B cell (primary cell): ENCODE measurements around the gene PLPPR3. TPM values are rescaled to one million over a fixed set of nuclear protein-coding genes. Genes with fewer than 3 reads are reported as not detected.

Experiments used
- ATAC-seq: fragments of 200-7000 bp; cut with Tn5 transposase; one replicate; pipeline ENCODE4 v1.10.0; 2021; ENCODE audit warnings: low read depth, mild to moderate bottlenecking, moderate number of reproducible peaks, moderate library complexity
- CTCF ChIA-PET: fragments of 350-600 bp; sonication (Branson Sonifier 250); formaldehyde crosslinking; loops from one replicate; lab custom pipeline; 2021; ENCODE audit warnings: antibody characterized with exemption, inconsistent platforms; lab: Charles Lee
- POLR2A ChIA-PET: fragments of 350-600 bp; sonication (Branson Sonifier 250); formaldehyde crosslinking; loops from one replicate; lab custom pipeline; 2021; ENCODE audit warnings: antibody characterized with exemption; lab: Charles Lee
- DNase-seq: peaks from one replicate; pipeline ENCODE4 v3.0.0; 2013
- H2AFZ ChIP-seq: 2 replicates; pipeline ENCODE4 v1.6.1; 2012; ENCODE audit warnings: mild to moderate bottlenecking, low read depth, low read length; ENCODE audit not compliant: insufficient read depth, poor library complexity, severe bottlenecking
- H3K27ac ChIP-seq, 2 donors: 1 replicate in 1 of 2; 2 replicates in 1 of 2; pipeline ENCODE4 v1.5.1; 2012 to 2013; ENCODE audit warnings: low read length in 2 of 2, mild to moderate bottlenecking in 2 of 2, moderate library complexity in 1 of 2
- H3K27me3 ChIP-seq, 4 experiments: fragments of 200-600 bp in 1 of 4; sonication (generic) in 1 of 4; replicated peaks in 1 of 4; 1 replicate in 2 of 4; 2 replicates in 2 of 4; pipeline versions ENCODE4 v1.6.1 to v1.7.0; 2013 to 2016; ENCODE audit warnings: low read length in 3 of 4, mild to moderate bottlenecking in 2 of 4, mixed read lengths in 1 of 4, moderate library complexity in 1 of 4; ENCODE audit not compliant: insufficient read depth in 4 of 4, control insufficient read depth in 3 of 4; ENCODE audit errors: control extremely low read depth in 1 of 4
- H3K36me3 ChIP-seq, 2 experiments: replicated peaks in 1 of 2; 1 replicate in 1 of 2; 2 replicates in 1 of 2; pipeline versions ENCODE4 v1.6.1 to v1.7.1; 2013; ENCODE audit warnings: low read length in 1 of 2; ENCODE audit not compliant: insufficient read depth in 2 of 2, control insufficient read depth in 1 of 2; ENCODE audit errors: control extremely low read depth in 1 of 2, extremely low read depth in 1 of 2
- H3K4me1 ChIP-seq, 2 donors: fragments of 200-600 bp in 1 of 2; sonication (generic) in 1 of 2; 1 replicate in 1 of 2; 2 replicates in 1 of 2; pipeline versions ENCODE4 v1.5.1 to v1.6.1; 2013 to 2017; ENCODE audit warnings: low read length in 2 of 2; ENCODE audit not compliant: control insufficient read depth in 2 of 2, insufficient read depth in 2 of 2
- H3K4me2 ChIP-seq: replicated peaks from 2 replicates; pipeline ENCODE3; 2012; ENCODE audit warnings: mild to moderate bottlenecking, low read depth, low read length; ENCODE audit not compliant: poor library complexity, severe bottlenecking
- H3K4me3 ChIP-seq, 5 experiments: fragments of 200-600 bp in 1 of 5; sonication (generic) in 1 of 5; 1 replicate in 3 of 5; 2 replicates in 2 of 5; pipeline versions ENCODE4 v1.5.1 to v1.7.0; 2011 to 2016; ENCODE audit warnings: low read length in 4 of 5, mild to moderate bottlenecking in 4 of 5, low read depth in 2 of 5, control low read depth in 1 of 5, moderate library complexity in 1 of 5; ENCODE audit not compliant: insufficient read depth in 1 of 5; ENCODE audit errors: control extremely low read depth in 1 of 5, extremely low read depth in 1 of 5
- H3K79me2 ChIP-seq: fragments of 200-600 bp; sonication (generic); one replicate; pipeline ENCODE4 v1.6.0; 2016; ENCODE audit warnings: low read length; ENCODE audit not compliant: control insufficient read depth, insufficient read depth
- H3K9ac ChIP-seq: fragments of 200-600 bp; sonication (generic); 2 replicates; pipeline ENCODE4 v1.6.1; 2017; ENCODE audit warnings: mild to moderate bottlenecking, low read length, moderate library complexity
- H3K9me3 ChIP-seq, 3 donors: one replicate each; pipeline versions ENCODE4 v1.6.1 to v1.7.1; 2013; ENCODE audit warnings: low read length in 2 of 3; ENCODE audit not compliant: control insufficient read depth in 2 of 3, insufficient read depth in 1 of 3; ENCODE audit errors: control extremely low read depth in 1 of 3
- H4K20me1 ChIP-seq: 2 replicates; pipeline ENCODE4 v1.6.0; 2012; ENCODE audit warnings: mild to moderate bottlenecking, low read length; ENCODE audit not compliant: insufficient read depth, control insufficient read depth, poor library complexity, severe bottlenecking
- H3K27ac Mint-ChIP-seq: one replicate; pipeline ENCODE4 v1.8.0; 2021; ENCODE audit warnings: mixed read lengths
- H3K27me3 Mint-ChIP-seq: one replicate; pipeline ENCODE4 v1.8.0; 2021; ENCODE audit warnings: mixed read lengths
- H3K4me1 Mint-ChIP-seq: one replicate; pipeline ENCODE4 v1.8.0; 2021; ENCODE audit warnings: mixed read lengths
- H3K4me3 Mint-ChIP-seq: one replicate; pipeline ENCODE4 v1.8.0; 2021; ENCODE audit warnings: mixed read lengths
- H3K9me3 Mint-ChIP-seq: one replicate; pipeline ENCODE4 v1.8.0; 2022; ENCODE audit warnings: mixed read lengths; ENCODE audit not compliant: insufficient read depth
- EZH2 ChIP-seq: IDR thresholded peaks from 2 replicates; pipeline ENCODE4 v1.6.1; 2012; ENCODE audit warnings: borderline replicate concordance, low read depth, mild to moderate bottlenecking, moderate library complexity, low read length; ENCODE audit not compliant: insufficient read depth, poor library complexity, severe bottlenecking
- WGBS: methylation state at CpG from one replicate; pipeline ENCODE4 v1.1.5; 2013; ENCODE audit warnings: missing lambda C conversion rate; ENCODE audit not compliant: insufficient coverage; 5-methylcytosine and 5-hydroxymethylcytosine counted together
- intact Hi-C: fragments of 100-400 bp; cut with micrococcal nuclease; formaldehyde crosslinking; loops from one replicate; pipeline ENCODE4 v1.10.0; 2022
- polyA plus RNA-seq: library from polyadenylated mRNA; depleted of rRNA; stranded (reverse); fragments of >200 nt; gene quantifications from 2 replicates; pipeline ENCODE4 v1.2.3, GENCODE V29; 2012
- total RNA-seq, 2 donors: library from RNA; stranded (reverse); fragments of 120-200 nt in 1 of 2; gene quantifications; 1 replicate in 1 of 2; 2 replicates in 1 of 2; pipeline versions ENCODE4 v1.2.3 to v1.2.4, GENCODE V29; 2013 to 2022
- TF ChIP-seq, protein P1 (sequence below): fragments of 200-600 bp; IDR thresholded peaks from one replicate; pipeline ENCODE4 v1.8.0; 2022; ENCODE audit warnings: antibody characterized with exemption, mild to moderate bottlenecking

Gene PLPPR3
- total and polyA plus RNA-seq, 2 donors (not counting 1 experiment from before 2014, with no cell fraction given), result not detected

DNA sequence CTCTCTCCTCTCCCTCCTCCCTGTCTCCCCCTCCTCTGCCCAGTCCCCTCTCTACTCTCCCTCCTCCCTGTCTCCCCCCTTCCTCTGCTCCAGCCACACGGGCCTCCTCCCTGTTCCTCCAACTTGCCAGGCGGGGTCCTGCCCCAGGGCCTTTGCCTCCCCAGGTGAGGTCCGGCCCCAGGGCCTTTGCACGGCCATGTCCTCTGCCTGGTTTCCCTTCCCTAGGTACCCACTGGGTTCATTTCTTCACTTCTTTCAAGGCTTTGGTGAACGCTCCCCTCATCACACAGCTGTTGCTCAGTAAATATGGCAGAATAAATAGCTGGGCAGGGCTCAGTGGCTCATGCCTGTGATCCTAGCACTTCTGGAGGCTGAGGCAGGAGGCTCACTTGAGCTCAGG lies 49.7 kb downstream of the PLPPR3 start:
- 93% methylated on average over 4 of the region's 5 CpGs for WGBS
- no peak overlapping the region for H3K4me2 ChIP-seq
- Mint-ChIP-seq H3K4me3 (no peak overlapping the region), H3K4me1 (peaks cover 2% of the 10 kb centered on the region), H3K27ac (no peak overlapping the region), H3K27me3 (peaks cover 9% of the 10 kb centered on the region), H3K9me3 (no peaks in the 10 kb centered on the region)
- no peaks in the 10 kb centered on the region for H3K9me3 ChIP-seq
- H3K9ac ChIP-seq, result no peak overlapping the region
- H4K20me1 ChIP-seq, result no peaks in the 10 kb centered on the region
- ChIA-PET CTCF (no interaction called here), POLR2A (no interaction called here)
- ATAC-seq (no peak), DNase-seq (peak; percentile 11)
- H2AFZ ChIP-seq, result no peak overlapping the region
- H3K36me3 ChIP-seq, result no peaks in the 10 kb centered on the region
- H3K27ac ChIP-seq, result no peak overlapping the region
- TF ChIP-seq EZH2, result no peak
- TF ChIP-seq, protein P1, sequence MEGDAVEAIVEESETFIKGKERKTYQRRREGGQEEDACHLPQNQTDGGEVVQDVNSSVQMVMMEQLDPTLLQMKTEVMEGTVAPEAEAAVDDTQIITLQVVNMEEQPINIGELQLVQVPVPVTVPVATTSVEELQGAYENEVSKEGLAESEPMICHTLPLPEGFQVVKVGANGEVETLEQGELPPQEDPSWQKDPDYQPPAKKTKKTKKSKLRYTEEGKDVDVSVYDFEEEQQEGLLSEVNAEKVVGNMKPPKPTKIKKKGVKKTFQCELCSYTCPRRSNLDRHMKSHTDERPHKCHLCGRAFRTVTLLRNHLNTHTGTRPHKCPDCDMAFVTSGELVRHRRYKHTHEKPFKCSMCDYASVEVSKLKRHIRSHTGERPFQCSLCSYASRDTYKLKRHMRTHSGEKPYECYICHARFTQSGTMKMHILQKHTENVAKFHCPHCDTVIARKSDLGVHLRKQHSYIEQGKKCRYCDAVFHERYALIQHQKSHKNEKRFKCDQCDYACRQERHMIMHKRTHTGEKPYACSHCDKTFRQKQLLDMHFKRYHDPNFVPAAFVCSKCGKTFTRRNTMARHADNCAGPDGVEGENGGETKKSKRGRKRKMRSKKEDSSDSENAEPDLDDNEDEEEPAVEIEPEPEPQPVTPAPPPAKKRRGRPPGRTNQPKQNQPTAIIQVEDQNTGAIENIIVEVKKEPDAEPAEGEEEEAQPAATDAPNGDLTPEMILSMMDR, result no peak
- H3K4me3 ChIP-seq, result no peak overlapping the region
- peaks cover 0 to 3% of the 10 kb centered on the region in 2 donors for H3K4me1 ChIP-seq
- no peaks in the 10 kb centered on the region for H3K79me2 ChIP-seq
- intact Hi-C loops, result no loop called here
- peaks cover 0 to 15% (median 0%) of the 10 kb centered on the region in 4 experiments for H3K27me3 ChIP-seq

DNA sequence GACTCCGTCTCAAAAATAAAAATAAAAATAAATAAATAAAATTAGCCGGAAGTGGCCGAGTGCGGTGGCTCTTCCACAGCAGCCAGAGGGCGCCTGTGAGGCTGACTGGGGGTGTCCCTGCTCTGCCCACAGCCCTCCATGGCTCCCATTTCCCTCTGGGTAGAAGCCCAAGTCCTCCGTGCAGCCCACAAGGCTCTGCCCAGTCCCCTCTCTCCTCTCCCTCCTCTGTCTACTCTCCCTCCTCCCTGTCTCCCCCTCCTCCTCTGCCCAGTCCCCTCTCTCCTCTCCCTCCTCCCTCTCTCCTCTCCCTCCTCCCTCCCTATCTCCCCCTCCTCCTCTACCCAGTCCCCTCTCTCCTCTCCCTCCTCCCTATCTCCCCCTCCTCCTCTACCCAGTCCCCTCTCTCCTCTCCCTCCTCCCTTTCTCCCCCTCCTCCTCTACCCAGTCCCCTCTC lies 50.4 kb downstream of the PLPPR3 start:
- H3K9me3 ChIP-seq, result no peaks in the 10 kb centered on the region
- no peaks in the 10 kb centered on the region for H3K36me3 ChIP-seq
- Mint-ChIP-seq H3K9me3 (no peaks in the 10 kb centered on the region), H3K27ac (no peak overlapping the region), H3K27me3 (peaks cover 10% of the 10 kb centered on the region), H3K4me1 (peaks cover 2% of the 10 kb centered on the region), H3K4me3 (no peak overlapping the region)
- no peaks in the 10 kb centered on the region for H4K20me1 ChIP-seq
- ATAC-seq (peak; percentile 45), DNase-seq (peak; percentile 50)
- no peak overlapping the region for H3K9ac ChIP-seq
- ChIA-PET CTCF (interaction anchor here (0.7 to 1.4 kb wide), 5 partner anchors 89 to 266 kb away, joined by 3 to 5 read pairs (median 3); partner anchors contain the start of gene WDR18), POLR2A (no interaction called here)
- no peak for TF ChIP-seq EZH2
- TF ChIP-seq, protein P1, result peak; percentile 48
- H3K4me2 ChIP-seq, result no peak overlapping the region
- WGBS, result 14% methylated on average over 5 of the region's 6 CpGs
- H3K4me1 ChIP-seq, result peaks cover 0 to 3% of the 10 kb centered on the region in 2 donors
- no peak overlapping the region for H3K4me3 ChIP-seq
- no peak overlapping the region for H3K27ac ChIP-seq
- no peak overlapping the region for H2AFZ ChIP-seq
- intact Hi-C loops, result loop anchor here (2.0 kb wide), 1 partner anchor 85 kb away; no protein-coding TSS in a partner anchor
- peaks cover 0 to 15% (median 0%) of the 10 kb centered on the region in 4 experiments for H3K27me3 ChIP-seq
- H3K79me2 ChIP-seq, result no peaks in the 10 kb centered on the region
